ENCODE results near the gene GRB10.
A peak's percentile ranks its signal among the peaks of the same experiment; 100 is the strongest.

Gene GRB10

DNA sequence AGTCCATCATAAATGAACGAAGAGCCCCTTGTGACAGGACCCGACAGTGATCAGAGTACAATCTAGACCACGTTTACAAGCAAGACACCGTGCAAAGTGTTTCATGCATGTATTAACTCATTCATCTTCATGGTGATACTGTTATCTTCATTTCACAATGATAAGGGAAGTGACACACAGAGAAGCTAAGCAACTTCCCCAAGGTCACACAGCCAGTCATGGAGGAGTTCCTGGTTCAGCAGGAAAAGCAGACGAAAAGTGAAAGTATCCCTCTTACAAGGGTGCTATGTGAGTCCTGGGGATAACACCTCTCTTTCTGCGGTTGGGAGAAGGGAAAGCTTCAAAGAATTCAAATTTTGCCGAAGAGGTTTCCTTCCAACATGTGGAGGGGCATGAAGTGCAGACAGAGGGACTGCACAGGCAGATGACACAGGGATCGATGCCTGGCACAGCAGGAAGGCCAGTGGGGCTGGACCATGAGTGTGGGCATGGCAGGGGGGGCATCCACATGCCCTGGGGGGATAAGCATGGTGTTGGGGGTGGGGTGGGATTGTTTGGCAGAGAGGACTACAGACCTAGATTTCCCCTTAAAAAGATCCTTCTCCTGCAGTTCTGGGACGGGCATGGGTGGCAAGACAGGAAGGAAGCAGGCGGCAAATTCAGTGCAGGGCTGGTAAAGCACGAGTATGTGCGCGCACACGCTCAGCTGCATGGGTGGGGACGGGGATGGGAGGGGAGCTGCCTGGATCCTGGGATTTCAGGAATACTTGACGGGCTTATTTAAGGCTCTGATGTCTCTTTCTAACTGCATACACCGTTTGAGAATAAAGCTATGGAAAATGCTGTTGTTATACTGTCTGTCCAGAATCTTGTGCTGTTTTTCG lies 184.0 kb downstream of the GRB10 start:
- Histone ChIP-seq H3K27me3 (ENCODE audit: control insufficient read depth in 3 of 3, insufficient read depth in 3 of 3, low read depth in 1 of 3, low read length in 3 of 3) (no peaks in the 10 kb centered on the region), H3K79me1 (ENCODE audit: low read depth, low read length) (no peaks in the 10 kb centered on the region), H3K36me3 (replicated peaks in 1 of 2; ENCODE audit: control insufficient read depth in 2 of 2, insufficient read depth in 2 of 2, low read length in 2 of 2) (peaks cover 21 to 98% of the 10 kb centered on the region in 2 donors), H2AK5ac (ENCODE audit: low read depth, low read length) (no peak overlapping the region), H3K9me3 (replicated peaks in 1 of 2; ENCODE audit: control insufficient read depth in 2 of 2, insufficient read depth in 1 of 2, low read depth in 1 of 2, low read length in 2 of 2) (no peaks in the 10 kb centered on the region), H2BK15ac (ENCODE audit: low read length) (no peak overlapping the region), H3K4ac (ENCODE audit: low read length) (no peak overlapping the region), H3K9ac (ENCODE audit: low read depth, low read length, poor library complexity) (no peak overlapping the region), H2BK12ac (ENCODE audit: low read length) (no peak overlapping the region), H2AFZ (ENCODE audit: low read length) (no peak overlapping the region), H2BK5ac (ENCODE audit: low read length) (no peak overlapping the region), H3K4me2 (ENCODE audit: insufficient read depth, low read length, poor library complexity, severe bottlenecking) (no peak overlapping the region), H3K27ac (replicated peaks; ENCODE audit: low read length) (no peak overlapping the region), H3K4me1 (ENCODE audit: control insufficient read depth in 2 of 2, insufficient read depth in 1 of 2, low read depth in 1 of 2, low read length in 2 of 2) (no peaks in the 10 kb centered on the region), H3K18ac (ENCODE audit: low read length) (no peak overlapping the region), H3K23ac (ENCODE audit: low read depth, low read length, poor library complexity) (no peak overlapping the region), H4K8ac (ENCODE audit: low read depth, low read length) (no peak overlapping the region), H4K91ac (ENCODE audit: low read depth, low read length, poor library complexity) (no peak overlapping the region), H3K4me3 (ENCODE audit: low read length in 2 of 2) (no peak overlapping the region), H3K14ac (ENCODE audit: low read length) (no peak overlapping the region), H2BK120ac (ENCODE audit: low read depth, low read length) (no peak overlapping the region)
- WGBS, 2 donors (ENCODE audit: extremely low coverage in 2 of 2, insufficient read length in 2 of 2, insufficient replicate concordance in 1 of 2) = no CpG with 5 or more reads among the region's 18 CpGs
- no peak for DNase-seq (ENCODE audit: low spot score)

DNA sequence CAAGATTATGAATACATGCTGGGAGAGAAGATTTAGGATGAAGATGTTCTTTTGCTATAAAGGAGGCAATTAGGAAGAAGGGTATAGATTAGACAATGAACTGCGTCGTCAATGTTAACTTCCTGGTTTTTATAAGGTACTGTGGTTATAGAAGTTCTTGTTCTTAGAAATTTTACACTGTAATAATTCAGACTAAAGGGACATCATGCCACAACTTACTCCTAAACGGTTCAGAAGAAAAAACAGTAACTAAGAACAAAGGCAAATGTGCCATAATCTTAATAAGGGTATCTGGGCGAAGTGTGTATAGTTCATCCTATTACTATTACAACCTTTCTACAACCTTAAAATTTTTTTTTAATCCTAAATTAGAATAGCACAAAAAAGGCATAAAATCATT lies 186.2 kb downstream of the GRB10 start:
- no CpG with 5 or more reads among the region's 4 CpGs for WGBS, 2 donors (ENCODE audit: extremely low coverage in 2 of 2, insufficient read length in 2 of 2, insufficient replicate concordance in 1 of 2)
- H3K4me3 ChIP-seq (ENCODE audit: low read length in 2 of 2) = no peak overlapping the region
- H4K8ac ChIP-seq (ENCODE audit: low read depth, low read length) = no peak overlapping the region
- H3K9ac ChIP-seq (ENCODE audit: low read depth, low read length, poor library complexity) = no peak overlapping the region
- peaks cover 21 to 98% of the 10 kb centered on the region in 2 donors for H3K36me3 ChIP-seq (replicated peaks in 1 of 2; ENCODE audit: control insufficient read depth in 2 of 2, insufficient read depth in 2 of 2, low read length in 2 of 2)
- no peaks in the 10 kb centered on the region for H3K79me1 ChIP-seq (ENCODE audit: low read depth, low read length)
- H3K27me3 ChIP-seq (ENCODE audit: control insufficient read depth in 3 of 3, insufficient read depth in 3 of 3, low read depth in 1 of 3, low read length in 3 of 3) = no peaks in the 10 kb centered on the region
- H2AFZ ChIP-seq (ENCODE audit: low read length) = no peak overlapping the region
- H2BK5ac ChIP-seq (ENCODE audit: low read length) = no peak overlapping the region
- H3K4me1 ChIP-seq (ENCODE audit: control insufficient read depth in 2 of 2, insufficient read depth in 1 of 2, low read depth in 1 of 2, low read length in 2 of 2) = no peaks in the 10 kb centered on the region
- H3K18ac ChIP-seq (ENCODE audit: low read length) = no peak overlapping the region
- no peaks in the 10 kb centered on the region for H3K9me3 ChIP-seq (replicated peaks in 1 of 2; ENCODE audit: control insufficient read depth in 2 of 2, insufficient read depth in 1 of 2, low read depth in 1 of 2, low read length in 2 of 2)
- no peak overlapping the region for H3K23ac ChIP-seq (ENCODE audit: low read depth, low read length, poor library complexity)
- no peak overlapping the region for H2BK15ac ChIP-seq (ENCODE audit: low read length)
- H3K4ac ChIP-seq (ENCODE audit: low read length) = no peak overlapping the region
- H2AK5ac ChIP-seq (ENCODE audit: low read depth, low read length) = no peak overlapping the region
- H4K91ac ChIP-seq (ENCODE audit: low read depth, low read length, poor library complexity) = no peak overlapping the region
- H3K4me2 ChIP-seq (ENCODE audit: insufficient read depth, low read length, poor library complexity, severe bottlenecking) = no peak overlapping the region
- DNase-seq (ENCODE audit: low spot score) = no peak
- no peak overlapping the region for H3K14ac ChIP-seq (ENCODE audit: low read length)
- H2BK12ac ChIP-seq (ENCODE audit: low read length) = no peak overlapping the region
- no peak overlapping the region for H3K27ac ChIP-seq (replicated peaks; ENCODE audit: low read length)
- no peak overlapping the region for H2BK120ac ChIP-seq (ENCODE audit: low read depth, low read length)

DNA sequence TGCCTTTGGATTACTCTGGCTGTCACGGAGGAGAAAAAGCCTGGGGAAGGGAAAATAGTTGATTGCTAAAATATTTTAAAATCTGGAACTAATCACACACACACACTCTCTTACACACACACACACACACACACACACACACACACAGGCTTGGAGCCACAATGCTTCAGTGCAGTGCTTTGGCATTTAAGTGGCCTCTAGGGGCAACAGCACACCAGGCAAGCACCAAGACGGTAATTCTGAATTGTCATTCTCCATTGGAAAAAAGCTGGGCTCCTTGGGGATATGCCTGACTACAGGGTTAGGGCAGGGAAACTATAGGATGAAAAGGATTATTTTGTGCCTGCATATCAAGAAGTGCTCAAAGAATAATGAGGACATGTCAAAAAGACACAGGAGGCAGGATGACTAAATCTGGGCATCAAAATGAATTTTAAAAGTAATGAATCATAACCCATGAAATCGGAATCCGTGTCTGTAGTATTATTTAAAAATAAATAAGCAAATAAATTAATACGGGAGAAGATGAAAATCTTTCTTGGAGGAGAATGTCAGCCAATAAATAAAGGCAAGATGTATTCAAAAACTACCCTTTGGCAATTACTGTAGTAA lies 187.1 kb downstream of the GRB10 start:
- no peak overlapping the region for H3K18ac ChIP-seq (ENCODE audit: low read length)
- no peak overlapping the region for H3K4me3 ChIP-seq (ENCODE audit: low read length in 2 of 2)
- peak; percentile 2 for DNase-seq (ENCODE audit: low spot score)
- no CpG with 5 or more reads among the region's 5 CpGs for WGBS, 2 donors (ENCODE audit: extremely low coverage in 2 of 2, insufficient read length in 2 of 2, insufficient replicate concordance in 1 of 2)
- H3K27me3 ChIP-seq (ENCODE audit: control insufficient read depth in 3 of 3, insufficient read depth in 3 of 3, low read depth in 1 of 3, low read length in 3 of 3) = no peaks in the 10 kb centered on the region
- H3K9ac ChIP-seq (ENCODE audit: low read depth, low read length, poor library complexity) = no peak overlapping the region
- no peak overlapping the region for H4K91ac ChIP-seq (ENCODE audit: low read depth, low read length, poor library complexity)
- H2BK12ac ChIP-seq (ENCODE audit: low read length) = no peak overlapping the region
- H2BK5ac ChIP-seq (ENCODE audit: low read length) = no peak overlapping the region
- H2BK15ac ChIP-seq (ENCODE audit: low read length) = no peak overlapping the region
- H4K8ac ChIP-seq (ENCODE audit: low read depth, low read length) = no peak overlapping the region
- H3K27ac ChIP-seq (replicated peaks; ENCODE audit: low read length) = no peak overlapping the region
- H3K4me1 ChIP-seq (ENCODE audit: control insufficient read depth in 2 of 2, insufficient read depth in 1 of 2, low read depth in 1 of 2, low read length in 2 of 2) = no peaks in the 10 kb centered on the region
- H2BK120ac ChIP-seq (ENCODE audit: low read depth, low read length) = no peak overlapping the region
- H3K4ac ChIP-seq (ENCODE audit: low read length) = no peak overlapping the region
- H3K36me3 ChIP-seq (replicated peaks in 1 of 2; ENCODE audit: control insufficient read depth in 2 of 2, insufficient read depth in 2 of 2, low read length in 2 of 2) = peaks cover 21 to 96% of the 10 kb centered on the region in 2 donors
- no peaks in the 10 kb centered on the region for H3K79me1 ChIP-seq (ENCODE audit: low read depth, low read length)
- H3K23ac ChIP-seq (ENCODE audit: low read depth, low read length, poor library complexity) = no peak overlapping the region
- H3K4me2 ChIP-seq (ENCODE audit: insufficient read depth, low read length, poor library complexity, severe bottlenecking) = no peak overlapping the region
- H3K9me3 ChIP-seq (replicated peaks in 1 of 2; ENCODE audit: control insufficient read depth in 2 of 2, insufficient read depth in 1 of 2, low read depth in 1 of 2, low read length in 2 of 2) = no peaks in the 10 kb centered on the region
- H2AK5ac ChIP-seq (ENCODE audit: low read depth, low read length) = no peak overlapping the region
- no peak overlapping the region for H2AFZ ChIP-seq (ENCODE audit: low read length)
- H3K14ac ChIP-seq (ENCODE audit: low read length) = no peak overlapping the region

DNA sequence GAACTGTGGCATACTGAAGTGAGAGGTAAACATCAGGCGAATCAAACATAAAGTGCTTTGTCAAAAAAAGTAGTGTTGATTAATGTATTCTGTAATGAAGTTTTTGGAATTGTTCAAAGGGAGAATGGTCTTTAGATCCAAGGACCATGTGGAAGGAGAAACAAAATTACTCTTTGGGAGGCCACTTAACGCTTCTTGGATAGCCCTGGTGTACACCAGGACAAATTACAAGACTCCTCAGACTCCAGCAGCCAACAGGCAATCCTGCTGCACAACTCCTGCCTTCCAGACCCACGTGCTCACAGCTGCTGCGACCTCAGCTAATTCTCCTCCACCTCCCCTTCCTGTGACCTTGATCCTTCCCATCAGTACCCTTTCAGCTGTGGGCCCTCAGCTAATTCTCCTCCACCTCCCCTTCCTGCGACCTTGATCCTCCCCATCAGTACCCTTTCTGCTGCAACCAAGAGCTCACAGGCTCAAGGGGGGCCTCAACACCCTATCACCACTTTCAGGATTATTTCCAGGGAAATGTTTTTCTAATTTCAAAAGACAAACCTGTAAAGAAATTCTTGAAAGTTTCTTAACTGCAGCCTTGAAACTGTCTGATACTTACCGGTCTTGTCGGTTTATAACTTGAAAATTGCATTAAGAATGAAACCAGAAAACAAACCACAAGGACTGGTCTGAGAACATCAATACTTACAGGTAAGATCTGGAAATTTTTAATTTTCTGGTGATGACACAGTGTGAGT lies 187.8 kb downstream of the GRB10 start:
- Histone ChIP-seq H3K27me3 (ENCODE audit: control insufficient read depth in 3 of 3, insufficient read depth in 3 of 3, low read depth in 1 of 3, low read length in 3 of 3) (no peaks in the 10 kb centered on the region), H3K4me2 (ENCODE audit: insufficient read depth, low read length, poor library complexity, severe bottlenecking) (no peak overlapping the region), H3K4me1 (ENCODE audit: control insufficient read depth in 2 of 2, insufficient read depth in 1 of 2, low read depth in 1 of 2, low read length in 2 of 2) (no peaks in the 10 kb centered on the region), H3K4me3 (ENCODE audit: low read length in 2 of 2) (no peak overlapping the region), H2BK15ac (ENCODE audit: low read length) (no peak overlapping the region), H3K9me3 (replicated peaks in 1 of 2; ENCODE audit: control insufficient read depth in 2 of 2, insufficient read depth in 1 of 2, low read depth in 1 of 2, low read length in 2 of 2) (no peaks in the 10 kb centered on the region), H3K4ac (ENCODE audit: low read length) (no peak overlapping the region), H3K36me3 (replicated peaks in 1 of 2; ENCODE audit: control insufficient read depth in 2 of 2, insufficient read depth in 2 of 2, low read length in 2 of 2) (peaks cover 21 to 89% of the 10 kb centered on the region in 2 donors), H3K9ac (ENCODE audit: low read depth, low read length, poor library complexity) (no peak overlapping the region), H2BK120ac (ENCODE audit: low read depth, low read length) (no peak overlapping the region), H3K18ac (ENCODE audit: low read length) (no peak overlapping the region), H3K27ac (replicated peaks; ENCODE audit: low read length) (no peak overlapping the region), H3K14ac (ENCODE audit: low read length) (no peak overlapping the region), H3K79me1 (ENCODE audit: low read depth, low read length) (no peaks in the 10 kb centered on the region), H3K23ac (ENCODE audit: low read depth, low read length, poor library complexity) (no peak overlapping the region), H2AFZ (ENCODE audit: low read length) (no peak overlapping the region), H2BK12ac (ENCODE audit: low read length) (no peak overlapping the region), H4K91ac (ENCODE audit: low read depth, low read length, poor library complexity) (no peak overlapping the region), H2BK5ac (ENCODE audit: low read length) (no peak overlapping the region), H2AK5ac (ENCODE audit: low read depth, low read length) (no peak overlapping the region), H4K8ac (ENCODE audit: low read depth, low read length) (no peak overlapping the region)
- WGBS, 2 donors (ENCODE audit: extremely low coverage in 2 of 2, insufficient read length in 2 of 2, insufficient replicate concordance in 1 of 2) = no CpG with 5 or more reads among the region's 7 CpGs
- DNase-seq (ENCODE audit: low spot score) = no peak
